ENCODE measurements around the gene ATP1A2. TPM values are rescaled to one million over a fixed set of nuclear protein-coding genes. Genes with fewer than 3 reads are reported as not detected.

ATP1A2 gene
- total RNA-seq, 1 donor from 2014 or later = not detected

DNA sequence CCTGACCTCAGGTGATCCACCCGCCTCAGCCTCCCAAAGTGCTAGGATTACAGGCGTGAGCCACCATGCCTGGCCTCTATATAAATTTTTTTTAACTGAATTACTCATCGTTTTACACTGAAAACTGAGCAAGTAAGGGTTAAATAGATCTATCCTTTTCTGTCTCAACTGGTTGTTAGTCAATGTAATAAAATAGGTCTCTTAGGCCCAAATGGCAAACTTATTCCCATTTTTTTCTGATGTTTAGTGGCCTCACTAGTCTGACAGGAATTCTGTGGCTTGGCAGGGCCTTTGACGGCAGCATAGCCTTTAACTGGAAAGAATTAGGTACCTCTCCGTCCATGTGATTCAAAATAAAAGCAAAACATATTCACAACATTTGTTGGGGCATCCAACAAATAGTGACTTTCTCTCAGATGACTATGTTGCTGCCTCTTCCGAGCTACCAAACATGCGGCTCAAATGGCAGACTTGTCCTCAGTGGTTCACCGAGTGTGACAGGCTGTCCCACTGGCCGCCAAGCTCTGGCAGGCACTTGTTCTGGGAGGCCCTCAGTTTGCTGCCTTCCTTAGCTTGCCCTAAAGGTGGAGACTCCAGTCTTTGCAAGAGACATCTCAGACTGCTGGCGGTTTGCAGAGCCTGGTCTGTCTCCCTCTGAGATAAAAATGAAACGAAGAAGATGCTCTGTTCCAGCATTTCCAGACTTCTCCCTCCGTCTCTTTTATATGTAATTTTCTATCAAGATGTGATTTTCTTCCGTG, 53.2 kb downstream of the ATP1A2 start:
- H3K4me3 ChIP-seq (ENCODE audit: low read depth, low read length) = no peak overlapping the region
- TF ChIP-seq CTCF (conservative IDR thresholded peaks at IDR 0.05; ENCODE audit: low read depth, low read length) = no peak
- DNase-seq (ENCODE audit: low read depth) = no peak

- no peak for TF ChIP-seq CTCF (conservative IDR thresholded peaks at IDR 0.05; ENCODE audit: low read depth, low read length)
- no peak overlapping the region for H3K4me3 ChIP-seq (ENCODE audit: low read depth, low read length)
These were observed 54.2 kb downstream of the ATP1A2 start for GRCh38 chr1:160169553-160170399.

DNA sequence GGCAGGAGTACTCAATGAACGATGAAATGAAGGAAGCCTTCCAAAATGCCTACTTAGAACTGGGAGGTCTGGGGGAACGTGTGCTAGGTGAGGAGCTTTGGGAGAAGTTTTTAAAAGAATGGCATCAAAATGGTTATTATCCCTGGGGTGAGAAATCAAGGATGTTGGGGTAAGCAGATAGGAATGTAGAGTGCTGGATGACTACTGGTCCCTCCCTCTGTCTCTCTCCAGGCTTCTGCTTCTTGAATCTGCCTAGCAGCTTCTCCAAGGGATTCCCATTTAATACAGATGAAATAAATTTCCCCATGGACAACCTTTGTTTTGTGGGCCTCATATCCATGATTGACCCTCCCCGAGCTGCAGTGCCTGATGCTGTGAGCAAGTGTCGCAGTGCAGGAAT, 55.8 kb downstream of the ATP1A2 start:
- no peak overlapping the region for H3K4me3 ChIP-seq (ENCODE audit: low read depth, low read length)
- TF ChIP-seq CTCF (conservative IDR thresholded peaks at IDR 0.05; ENCODE audit: low read depth, low read length) = no peak

More at GRCh38 chr1:160169553-160170399, 54.2 kb downstream of the ATP1A2 start:
- DNase-seq (ENCODE audit: low read depth) = no peak

GRCh38 chr1:160171980-160172379, 56.4 kb downstream of the ATP1A2 start:
- no peak overlapping the region for H3K4me3 ChIP-seq (ENCODE audit: low read depth, low read length)
- no peak for DNase-seq (ENCODE audit: low read depth)
- TF ChIP-seq CTCF (conservative IDR thresholded peaks at IDR 0.05; ENCODE audit: low read depth, low read length) = no peak

More for the DNA sequence above, 55.8 kb downstream of the ATP1A2 start:
- no peak for DNase-seq (ENCODE audit: low read depth)

DNA sequence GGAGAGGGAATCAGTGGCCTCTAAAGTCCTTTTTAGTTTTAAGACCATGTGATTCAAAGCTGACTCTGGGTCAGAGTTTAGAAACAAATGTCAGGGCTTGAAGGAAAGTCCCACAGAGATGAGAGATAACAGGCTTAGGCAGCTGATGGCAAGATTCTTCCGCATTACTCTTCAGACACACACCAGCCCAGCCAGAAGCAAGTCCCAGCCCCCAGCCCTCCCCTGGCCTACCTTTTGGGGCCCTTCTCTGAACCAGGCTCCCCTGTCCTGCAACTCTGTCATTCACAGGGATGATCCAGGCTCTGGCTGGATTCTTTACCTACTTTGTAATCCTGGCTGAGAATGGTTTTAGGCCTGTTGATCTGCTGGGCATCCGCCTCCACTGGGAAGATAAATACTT, 61.7 kb downstream of the ATP1A2 start:
- no peak overlapping the region for H3K4me3 ChIP-seq (ENCODE audit: low read depth, low read length)
- no peak for TF ChIP-seq CTCF (conservative IDR thresholded peaks at IDR 0.05; ENCODE audit: low read depth, low read length)
- no peak for DNase-seq (ENCODE audit: low read depth)

DNA sequence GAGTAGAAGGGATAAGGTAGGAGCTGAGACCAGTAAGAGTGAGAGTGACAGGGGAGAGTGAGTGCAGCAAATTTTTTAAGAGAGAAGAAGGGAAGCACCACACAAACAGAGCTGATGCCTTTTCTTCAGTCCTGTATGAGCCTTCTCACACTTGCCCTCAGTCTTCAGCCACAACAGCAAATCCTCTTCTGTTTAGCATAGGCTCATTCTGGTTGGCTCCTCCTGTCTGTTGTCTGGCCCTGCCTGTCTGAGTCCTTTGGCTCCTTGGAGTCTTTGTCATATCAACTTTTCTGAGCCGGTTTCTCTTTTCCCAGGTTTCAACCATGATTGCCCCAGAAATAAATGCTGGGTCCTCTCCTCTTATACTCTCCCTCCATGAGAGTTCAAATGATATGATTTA, 62.1 kb downstream of the ATP1A2 start:
- H3K4me3 ChIP-seq (ENCODE audit: low read depth, low read length) = no peak overlapping the region
- TF ChIP-seq CTCF (conservative IDR thresholded peaks at IDR 0.05; ENCODE audit: low read depth, low read length) = no peak
- no peak for DNase-seq (ENCODE audit: low read depth)

Data from epithelial cell of proximal tubule (primary cell).